C4-2B (cell line): ENCODE results near the gene NECTIN3.

Experiments used
- ZFX ChIP-seq: fragments of 450-650 bp; IDR thresholded peaks from 2 replicates; pipeline ENCODE4 v1.6.1; 2017
- TF ChIP-seq, protein P1 (sequence below): fragments of 450-650 bp; conservative IDR thresholded peaks from 2 replicates; pipeline ENCODE4 v1.5.1; 2017; ENCODE audit warnings: mild to moderate bottlenecking

DNA sequence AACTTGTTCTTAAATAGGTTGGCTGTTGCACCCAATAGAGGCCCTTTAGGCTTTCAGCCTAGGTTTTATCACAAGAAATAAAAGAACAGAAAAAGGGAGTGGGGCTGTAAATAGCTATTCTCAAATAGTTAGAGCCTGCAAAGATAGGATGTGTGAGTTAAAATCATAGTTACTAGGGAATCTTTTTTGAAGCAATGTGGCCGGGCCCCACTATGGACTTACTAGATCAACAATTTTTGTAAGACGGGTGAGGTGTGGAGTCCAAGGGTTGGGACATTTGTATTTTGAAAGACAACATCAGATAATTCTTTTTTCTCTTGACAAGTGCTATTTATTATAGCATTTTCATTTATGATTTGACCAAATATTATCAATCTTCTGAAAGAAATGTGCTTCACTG is 5.8 kb downstream of the NECTIN3 start:
- TF ChIP-seq, protein P1, sequence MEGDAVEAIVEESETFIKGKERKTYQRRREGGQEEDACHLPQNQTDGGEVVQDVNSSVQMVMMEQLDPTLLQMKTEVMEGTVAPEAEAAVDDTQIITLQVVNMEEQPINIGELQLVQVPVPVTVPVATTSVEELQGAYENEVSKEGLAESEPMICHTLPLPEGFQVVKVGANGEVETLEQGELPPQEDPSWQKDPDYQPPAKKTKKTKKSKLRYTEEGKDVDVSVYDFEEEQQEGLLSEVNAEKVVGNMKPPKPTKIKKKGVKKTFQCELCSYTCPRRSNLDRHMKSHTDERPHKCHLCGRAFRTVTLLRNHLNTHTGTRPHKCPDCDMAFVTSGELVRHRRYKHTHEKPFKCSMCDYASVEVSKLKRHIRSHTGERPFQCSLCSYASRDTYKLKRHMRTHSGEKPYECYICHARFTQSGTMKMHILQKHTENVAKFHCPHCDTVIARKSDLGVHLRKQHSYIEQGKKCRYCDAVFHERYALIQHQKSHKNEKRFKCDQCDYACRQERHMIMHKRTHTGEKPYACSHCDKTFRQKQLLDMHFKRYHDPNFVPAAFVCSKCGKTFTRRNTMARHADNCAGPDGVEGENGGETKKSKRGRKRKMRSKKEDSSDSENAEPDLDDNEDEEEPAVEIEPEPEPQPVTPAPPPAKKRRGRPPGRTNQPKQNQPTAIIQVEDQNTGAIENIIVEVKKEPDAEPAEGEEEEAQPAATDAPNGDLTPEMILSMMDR, result no peak
- no peak for TF ChIP-seq ZFX
